Uterus (tissue), 2 donors: ENCODE data around the gene PLK1.

Experiments
- CTCF ChIP-seq, 4 experiments: fragments of 200-600 bp in 2 of 4; fragments of 450-650 bp in 2 of 4; sonication (generic) in 2 of 4; IDR thresholded peaks; one replicate each; pipeline ENCODE4 v1.5.1; 2016 to 2019; ENCODE audit warnings: antibody characterized with exemption in 4 of 4, mild to moderate bottlenecking in 2 of 4, moderate library complexity in 1 of 4
- POLR2A ChIP-seq, 2 donors: fragments of 450-650 bp; IDR thresholded peaks; one replicate each; pipeline ENCODE4 v1.6.1; 2016; ENCODE audit warnings: antibody characterized with exemption in 2 of 2, mild to moderate bottlenecking in 1 of 2, moderate library complexity in 1 of 2

GRCh38 chr16:23670137-23670776, 8.4 kb upstream of the PLK1 start:
- TF ChIP-seq CTCF (IDR thresholded peaks at IDR 0.05) (no peak), POLR2A (IDR thresholded peaks at IDR 0.05) (no peak)
